Esophagus muscularis mucosa (tissue), 3 donors: ENCODE measurements around the gene SOX8.

Experiments
- POLR2A ChIP-seq: fragments of 450-650 bp; IDR thresholded peaks from one replicate; pipeline ENCODE4 v1.6.1; 2017; ENCODE audit warnings: antibody characterized with exemption, moderate library complexity, mild to moderate bottlenecking, low read depth
- POLR2AphosphoS5 ChIP-seq, 2 donors: sonication (generic); formaldehyde crosslinking; IDR thresholded peaks; one replicate each; pipeline ENCODE4 v1.6.1; 2017; ENCODE audit warnings: antibody characterized with exemption in 2 of 2
- TF ChIP-seq, protein P1 (sequence below), 3 experiments: fragments of 200-600 bp in 2 of 3; fragments of 450-650 bp in 1 of 3; sonication (generic) in 2 of 3; IDR thresholded peaks; one replicate each; pipeline ENCODE4 v1.5.1; 2017 to 2019; ENCODE audit warnings: antibody characterized with exemption in 3 of 3, mild to moderate bottlenecking in 2 of 3, moderate library complexity in 1 of 3

DNA sequence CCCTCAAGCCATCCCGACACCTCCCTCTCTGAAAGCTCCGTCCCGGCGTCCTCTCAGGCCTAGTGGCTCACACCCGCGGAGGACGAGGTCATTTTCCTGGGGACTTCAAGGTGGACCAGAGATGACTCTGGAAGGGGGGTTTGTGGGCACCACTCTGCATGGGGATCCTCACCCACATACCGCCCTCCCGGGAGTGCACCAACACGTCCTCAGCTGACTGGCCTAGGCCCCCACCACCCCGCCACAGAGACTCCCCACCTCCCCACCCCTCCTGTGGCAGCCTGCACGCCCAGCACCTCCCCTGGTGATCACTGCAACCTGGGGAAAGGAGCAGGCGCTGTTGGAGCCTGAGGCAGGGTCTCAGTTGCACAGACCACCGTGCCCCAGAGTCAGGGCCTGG is 2.4 kb upstream of the SOX8 start:
- TF ChIP-seq, protein P1, sequence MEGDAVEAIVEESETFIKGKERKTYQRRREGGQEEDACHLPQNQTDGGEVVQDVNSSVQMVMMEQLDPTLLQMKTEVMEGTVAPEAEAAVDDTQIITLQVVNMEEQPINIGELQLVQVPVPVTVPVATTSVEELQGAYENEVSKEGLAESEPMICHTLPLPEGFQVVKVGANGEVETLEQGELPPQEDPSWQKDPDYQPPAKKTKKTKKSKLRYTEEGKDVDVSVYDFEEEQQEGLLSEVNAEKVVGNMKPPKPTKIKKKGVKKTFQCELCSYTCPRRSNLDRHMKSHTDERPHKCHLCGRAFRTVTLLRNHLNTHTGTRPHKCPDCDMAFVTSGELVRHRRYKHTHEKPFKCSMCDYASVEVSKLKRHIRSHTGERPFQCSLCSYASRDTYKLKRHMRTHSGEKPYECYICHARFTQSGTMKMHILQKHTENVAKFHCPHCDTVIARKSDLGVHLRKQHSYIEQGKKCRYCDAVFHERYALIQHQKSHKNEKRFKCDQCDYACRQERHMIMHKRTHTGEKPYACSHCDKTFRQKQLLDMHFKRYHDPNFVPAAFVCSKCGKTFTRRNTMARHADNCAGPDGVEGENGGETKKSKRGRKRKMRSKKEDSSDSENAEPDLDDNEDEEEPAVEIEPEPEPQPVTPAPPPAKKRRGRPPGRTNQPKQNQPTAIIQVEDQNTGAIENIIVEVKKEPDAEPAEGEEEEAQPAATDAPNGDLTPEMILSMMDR (IDR thresholded peaks at IDR 0.05): no peak
- TF ChIP-seq POLR2AphosphoS5 (IDR thresholded peaks at IDR 0.05) (no peak), POLR2A (no peak)
